Activated CD8-positive, alpha-beta memory T cell treated with anti-CD3 and anti-CD28 coated beads for 36 hours (primary cell): ENCODE measurements around the gene EIF4G3. TPM values are rescaled to one million over a fixed set of nuclear protein-coding genes. Genes with fewer than 3 reads are reported as not detected.

Experiments used
- CTCF ChIA-PET: fragments of 350-600 bp; sonication (Branson Sonifier 250); formaldehyde crosslinking; loops from one replicate; lab custom pipeline; 2021; ENCODE audit warnings: antibody characterized with exemption; lab: Charles Lee
- POLR2A ChIA-PET: fragments of 350-600 bp; sonication (Branson Sonifier 250); formaldehyde crosslinking; loops from one replicate; lab custom pipeline; 2021; ENCODE audit warnings: antibody characterized with exemption; lab: Charles Lee
- total RNA-seq, 2 experiments: library from RNA; stranded (reverse); gene quantifications; one replicate each; pipeline ENCODE4 v1.2.3, GENCODE V29; 2021

EIF4G3 gene
- total RNA-seq, 2 experiments from 2014 or later: 56.5 to 57.6 TPM

GRCh38 chr1:20786253-20787028 is 390.3 kb downstream of the EIF4G3 start:
- ChIA-PET CTCF (interaction anchor here (0.7 to 1.6 kb wide), 4 partner anchors 11 to 145 kb away, joined by 3 to 7 read pairs (median 4); no protein-coding TSS in a partner anchor), POLR2A (interaction anchor here (0.5 to 1.9 kb wide), 8 partner anchors 53 to 512 kb away, joined by 3 to 5 read pairs (median 4); partner anchors contain the start of genes DDOST and SH2D5)

GRCh38 chr1:20785907-20786252 is 390.8 kb downstream of the EIF4G3 start:
- ChIA-PET POLR2A (interaction anchor here (0.5 to 1.9 kb wide), 6 partner anchors 52 to 513 kb away, joined by 3 to 5 read pairs (median 4); partner anchors contain the start of genes DDOST and SH2D5), CTCF (interaction anchor here (1.1 to 1.6 kb wide), 2 partner anchors 19 to 89 kb away, joined by 3 to 7 read pairs; no protein-coding TSS in a partner anchor)

GRCh38 chr1:20775700-20776099 is 401.0 kb downstream of the EIF4G3 start:
- ChIA-PET POLR2A (no interaction called here), CTCF (interaction anchor here (0.6 kb wide), 1 partner anchor 11 kb away, joined by 3 read pairs; no protein-coding TSS in a partner anchor)

GRCh38 chr1:20771780-20772179 is 404.9 kb downstream of the EIF4G3 start:
- ChIA-PET CTCF (interaction anchor here (0.9 kb wide), 1 partner anchor 75 kb away, joined by 3 read pairs; no protein-coding TSS in a partner anchor), POLR2A (no interaction called here)

- CTCF ChIA-PET: no interaction called here
- POLR2A ChIA-PET: no interaction called here
Observed at GRCh38 chr1:20770314-20771087, 406.2 kb downstream of the EIF4G3 start.

- CTCF ChIA-PET: interaction anchor here (1.0 kb wide), 1 partner anchor 19 kb away, joined by 3 read pairs; no protein-coding TSS in a partner anchor
- POLR2A ChIA-PET: no interaction called here
Observed at GRCh38 chr1:20767271-20767670, 409.4 kb downstream of the EIF4G3 start.

GRCh38 chr1:20763417-20763816 is 413.3 kb downstream of the EIF4G3 start:
- POLR2A ChIA-PET: no interaction called here
- CTCF ChIA-PET: no interaction called here

GRCh38 chr1:20760322-20760721 is 416.4 kb downstream of the EIF4G3 start:
- ChIA-PET POLR2A (no interaction called here), CTCF (no interaction called here)

Other genes starting within 250 kb of the EIF4G3 start
- 10 to 100 TPM; 80.9 to 82.3 TPM for gene ECE1, start 113.6 kb upstream of the EIF4G3 start, total RNA-seq